Measurements from ENCODE around the gene BCL2.

- no peak for TF ChIP-seq EZH2 (IDR thresholded peaks at IDR 0.05)
- TF ChIP-seq POLR2AphosphoS5 (IDR thresholded peaks at IDR 0.05; ENCODE audit: borderline replicate concordance, low read depth, low read length): no peak
Measured at GRCh38 chr18:63273222-63273927, 46.2 kb downstream of the BCL2 start.

Measured in SK-N-MC (cell line).